NT2/D1 (cell line): Measurements from ENCODE around the gene VEGFC.

Experiments
- YY1 ChIP-seq: IDR thresholded peaks from 2 replicates; pipeline ENCODE4 v1.6.1; 2011; ENCODE audit not compliant: insufficient read length, insufficient read depth
- ZNF274 ChIP-seq: IDR thresholded peaks from 2 replicates; pipeline ENCODE4 v1.6.1; 2011; ENCODE audit warnings: mild to moderate bottlenecking, low read depth, low read length

- TF ChIP-seq YY1 (no peak), ZNF274 (no peak)
Observed at GRCh38 chr4:176755613-176756012, 37.1 kb downstream of the VEGFC start.
